GM21825 (cell line): Measurements from ENCODE around the gene S100A6.
"Not testable (repeated sequence)": the region's sequence is repeated elsewhere in the genome, so short reads cannot be mapped to it uniquely, and the experiment has no call there.

Experiments
- ATAC-seq: cut with Tn5 transposase; IDR thresholded peaks from one replicate; pipeline ENCODE4 v1.9.1; 2021; ENCODE audit warnings: mild to moderate bottlenecking, moderate library complexity; ENCODE audit not compliant: unreplicated experiment

S100A6 gene

GRCh38 chr1:153535242-153536011, at the start of gene S100A6:
Gene S100A6 (minus strand): TSS chr1:153535991. CDS start chr1:153535339, 652 bp downstream.
- ATAC-seq: no peak

- ATAC-seq: no peak
Observed at GRCh38 chr1:153585006-153585405, 49.2 kb upstream of the S100A6 start.

GRCh38 chr1:153583976-153584375, 48.2 kb upstream of the S100A6 start:
- ATAC-seq: no peak

- ATAC-seq: not testable (repeated sequence)
Observed at GRCh38 chr1:153583514-153583913, 47.7 kb upstream of the S100A6 start.

GRCh38 chr1:153582836-153583235, 47.0 kb upstream of the S100A6 start:
- not testable (repeated sequence) for ATAC-seq

GRCh38 chr1:153578936-153579335, 43.1 kb upstream of the S100A6 start:
- no peak for ATAC-seq

- ATAC-seq: no peak
Observed at GRCh38 chr1:153578490-153578889, 42.7 kb upstream of the S100A6 start.

GRCh38 chr1:153577624-153578051, 41.8 kb upstream of the S100A6 start:
- no peak for ATAC-seq

- ATAC-seq: no peak
Observed at GRCh38 chr1:153577138-153577537, 41.3 kb upstream of the S100A6 start.

- ATAC-seq: not testable (repeated sequence)
Observed at GRCh38 chr1:153575497-153575896, 39.7 kb upstream of the S100A6 start.

GRCh38 chr1:153575081-153575491, 39.3 kb upstream of the S100A6 start:
- not testable (repeated sequence) for ATAC-seq

GRCh38 chr1:153573351-153573750, 37.6 kb upstream of the S100A6 start:
- no peak for ATAC-seq

GRCh38 chr1:153572569-153573015, 36.8 kb upstream of the S100A6 start:
- peak; percentile 64 for ATAC-seq

GRCh38 chr1:153571706-153572105, 35.9 kb upstream of the S100A6 start:
- no peak for ATAC-seq

- ATAC-seq: no peak
Observed at GRCh38 chr1:153570874-153571273, 35.1 kb upstream of the S100A6 start.

- no peak for ATAC-seq
Observed at GRCh38 chr1:153569465-153569864, 33.7 kb upstream of the S100A6 start.

GRCh38 chr1:153568367-153569099, 32.7 kb upstream of the S100A6 start:
- no peak for ATAC-seq

GRCh38 chr1:153567621-153568366, 32.0 kb upstream of the S100A6 start:
- ATAC-seq: no peak

- peak; percentile 44 for ATAC-seq
Observed at GRCh38 chr1:153566414-153567371, 30.9 kb upstream of the S100A6 start.
